Nephron (organoid): ENCODE data around the gene TEX2.

Experiments used
- H3K27ac Mint-ChIP-seq, 3 experiments: 2 replicates each; pipeline ENCODE4 v1.8.0; 2020; ENCODE audit warnings: mixed read lengths in 3 of 3, mild to moderate bottlenecking in 2 of 3, moderate library complexity in 1 of 3
- H3K27me3 Mint-ChIP-seq: 2 replicates; pipeline ENCODE4 v1.8.0; 2021; ENCODE audit warnings: low read depth, mild to moderate bottlenecking, moderate library complexity, mixed read lengths
- H3K36me3 Mint-ChIP-seq: 2 replicates; pipeline ENCODE4 v1.8.0; 2020; ENCODE audit warnings: low read depth, mixed read lengths
- H3K4me1 Mint-ChIP-seq: 2 replicates; pipeline ENCODE4 v1.8.0; 2020; ENCODE audit warnings: mixed read lengths
- H3K4me3 Mint-ChIP-seq, 3 experiments: 2 replicates each; pipeline ENCODE4 v1.8.0; 2020; ENCODE audit warnings: mild to moderate bottlenecking in 3 of 3, mixed read lengths in 3 of 3, moderate library complexity in 2 of 3
- H3K9me3 Mint-ChIP-seq: 2 replicates; pipeline ENCODE4 v1.8.0; 2020; ENCODE audit warnings: mixed read lengths
- CTCF ChIP-seq, 3 experiments: fragments of 200-600 bp; sonication (generic); IDR thresholded peaks; one replicate each; pipeline ENCODE4 v1.5.0; 2021; ENCODE audit warnings: antibody characterized with exemption in 3 of 3; ENCODE audit not compliant: unreplicated experiment in 3 of 3

The TEX2 gene

GRCh38 chr17:64120159-64120810, 142.8 kb downstream of the TEX2 start:
- TF ChIP-seq CTCF (IDR thresholded peaks at IDR 0.05; ENCODE audit: unreplicated experiment in 3 of 3), result no peak
- H3K27me3 Mint-ChIP-seq, result no peaks in the 10 kb centered on the region
- no peak overlapping the region for H3K4me3 Mint-ChIP-seq
- peaks cover 3% of the 10 kb centered on the region for H3K36me3 Mint-ChIP-seq
- H3K4me1 Mint-ChIP-seq, result peaks cover 15% of the 10 kb centered on the region
- H3K9me3 Mint-ChIP-seq, result no peaks in the 10 kb centered on the region
- no peak overlapping the region for H3K27ac Mint-ChIP-seq

GRCh38 chr17:64117981-64118979, 144.8 kb downstream of the TEX2 start:
- H3K9me3 Mint-ChIP-seq, result no peaks in the 10 kb centered on the region
- peaks cover 15% of the 10 kb centered on the region for H3K4me1 Mint-ChIP-seq
- peak overlapping the region in 2 of 3 experiments; percentile 36 to 79 for H3K27ac Mint-ChIP-seq
- H3K27me3 Mint-ChIP-seq, result no peaks in the 10 kb centered on the region
- no peak for TF ChIP-seq CTCF (IDR thresholded peaks at IDR 0.05; ENCODE audit: unreplicated experiment in 3 of 3)
- H3K4me3 Mint-ChIP-seq, result no peak overlapping the region
- peaks cover 3% of the 10 kb centered on the region for H3K36me3 Mint-ChIP-seq

- Mint-ChIP-seq H3K9me3 (no peaks in the 10 kb centered on the region), H3K27me3 (no peaks in the 10 kb centered on the region), H3K27ac (no peak overlapping the region), H3K4me3 (no peak overlapping the region), H3K4me1 (peaks cover 13% of the 10 kb centered on the region), H3K36me3 (peaks cover under 1% of the 10 kb centered on the region)
- no peak for TF ChIP-seq CTCF (IDR thresholded peaks at IDR 0.05; ENCODE audit: unreplicated experiment in 3 of 3)
Measured at GRCh38 chr17:64115822-64116534, 147.1 kb downstream of the TEX2 start.

- H3K27ac Mint-ChIP-seq, result no peak overlapping the region
- H3K27me3 Mint-ChIP-seq, result no peaks in the 10 kb centered on the region
- H3K4me1 Mint-ChIP-seq, result peaks cover 11% of the 10 kb centered on the region
- H3K4me3 Mint-ChIP-seq, result no peak overlapping the region
- no peak for TF ChIP-seq CTCF (IDR thresholded peaks at IDR 0.05; ENCODE audit: unreplicated experiment in 3 of 3)
- no peaks in the 10 kb centered on the region for H3K9me3 Mint-ChIP-seq
- no peaks in the 10 kb centered on the region for H3K36me3 Mint-ChIP-seq
Measured at GRCh38 chr17:64115043-64115698, 147.9 kb downstream of the TEX2 start.

GRCh38 chr17:64113006-64113405, 150.1 kb downstream of the TEX2 start:
- Mint-ChIP-seq H3K27me3 (no peaks in the 10 kb centered on the region), H3K27ac (no peak overlapping the region), H3K36me3 (no peaks in the 10 kb centered on the region), H3K4me3 (no peak overlapping the region), H3K9me3 (no peaks in the 10 kb centered on the region), H3K4me1 (peaks cover 2% of the 10 kb centered on the region)
- no peak for TF ChIP-seq CTCF (IDR thresholded peaks at IDR 0.05; ENCODE audit: unreplicated experiment in 3 of 3)
